Measurements from ENCODE around the gene JARID2.
"Not testable (repeated sequence)": the region's sequence is repeated elsewhere in the genome, so short reads cannot be mapped to it uniquely, and the experiment has no call there.

JARID2 gene

GRCh38 chr6:15405129-15406068 is 159.5 kb downstream of the JARID2 start:
- no peak for DNase-seq

- DNase-seq, result no peak
Observed at GRCh38 chr6:15406452-15406851, 160.6 kb downstream of the JARID2 start.

GRCh38 chr6:15408008-15408407 is 162.1 kb downstream of the JARID2 start:
- DNase-seq, result no peak

GRCh38 chr6:15408758-15409157 is 162.9 kb downstream of the JARID2 start:
- DNase-seq, result no peak

GRCh38 chr6:15409301-15410125 is 163.6 kb downstream of the JARID2 start:
- no peak for DNase-seq

GRCh38 chr6:15410126-15410391 is 164.2 kb downstream of the JARID2 start:
- no peak for DNase-seq

- DNase-seq, result no peak
Observed at GRCh38 chr6:15410752-15411151, 164.9 kb downstream of the JARID2 start.

- DNase-seq, result no peak
Observed at GRCh38 chr6:15411766-15412165, 165.9 kb downstream of the JARID2 start.

GRCh38 chr6:15412767-15413166 is 166.9 kb downstream of the JARID2 start:
- no peak for DNase-seq

GRCh38 chr6:15413466-15414234 is 167.8 kb downstream of the JARID2 start:
- no peak for DNase-seq

- no peak for DNase-seq
Observed at GRCh38 chr6:15414235-15414612, 168.4 kb downstream of the JARID2 start.

GRCh38 chr6:15415622-15416021 is 169.8 kb downstream of the JARID2 start:
- DNase-seq, result not testable (repeated sequence)

- DNase-seq, result no peak
Observed at GRCh38 chr6:15416932-15417509, 171.2 kb downstream of the JARID2 start.

GRCh38 chr6:15417811-15418210 is 171.9 kb downstream of the JARID2 start:
- no peak for DNase-seq

GRCh38 chr6:15419493-15419892 is 173.6 kb downstream of the JARID2 start:
- DNase-seq, result no peak

- no peak for DNase-seq
Observed at GRCh38 chr6:15420959-15421438, 175.1 kb downstream of the JARID2 start.

GRCh38 chr6:15421945-15422733 is 176.3 kb downstream of the JARID2 start:
- DNase-seq, result no peak

GRCh38 chr6:15423286-15423993 is 177.6 kb downstream of the JARID2 start:
- DNase-seq, result no peak

GRCh38 chr6:15425947-15426346 is 180.1 kb downstream of the JARID2 start:
- DNase-seq, result no peak

GRCh38 chr6:15426395-15426794 is 180.5 kb downstream of the JARID2 start:
- DNase-seq, result no peak

- no peak for DNase-seq
Observed at GRCh38 chr6:15426901-15427300, 181.0 kb downstream of the JARID2 start.
